ENCODE results near the gene N4BP2L1.

The N4BP2L1 gene

GRCh38 chr13:32425158-32425557 lies 2.8 kb downstream of the N4BP2L1 start:
- peaks cover 24% of the 10 kb centered on the region for H3K4me1 Mint-ChIP-seq
- peaks cover 4% of the 10 kb centered on the region for H3K27me3 Mint-ChIP-seq (ENCODE audit: low read depth)
- H3K27ac Mint-ChIP-seq: no peak overlapping the region
- peaks cover 29% of the 10 kb centered on the region for H3K36me3 Mint-ChIP-seq (ENCODE audit: low read depth)
- no peak for TF ChIP-seq CTCF (IDR thresholded peaks at IDR 0.05; ENCODE audit: unreplicated experiment in 3 of 3)
- no peaks in the 10 kb centered on the region for H3K9me3 Mint-ChIP-seq
- H3K4me3 Mint-ChIP-seq: peak overlapping the region; percentile 25 to 34 (median 29)

GRCh38 chr13:32423592-32423991 lies 4.3 kb downstream of the N4BP2L1 start:
- H3K4me1 Mint-ChIP-seq: peaks cover 16% of the 10 kb centered on the region
- H3K27me3 Mint-ChIP-seq (ENCODE audit: low read depth): peaks cover 4% of the 10 kb centered on the region
- H3K36me3 Mint-ChIP-seq (ENCODE audit: low read depth): peaks cover 37% of the 10 kb centered on the region
- H3K4me3 Mint-ChIP-seq: peak overlapping the region in 1 of 3 experiments; percentile 14
- TF ChIP-seq CTCF (IDR thresholded peaks at IDR 0.05; ENCODE audit: unreplicated experiment in 3 of 3): no peak
- peaks cover 4% of the 10 kb centered on the region for H3K9me3 Mint-ChIP-seq
- H3K27ac Mint-ChIP-seq: no peak overlapping the region

GRCh38 chr13:32419862-32420261 lies 8.1 kb downstream of the N4BP2L1 start:
- peaks cover 19% of the 10 kb centered on the region for H3K9me3 Mint-ChIP-seq
- H3K27ac Mint-ChIP-seq: no peak overlapping the region
- peaks cover 44% of the 10 kb centered on the region for H3K36me3 Mint-ChIP-seq (ENCODE audit: low read depth)
- H3K27me3 Mint-ChIP-seq (ENCODE audit: low read depth): no peaks in the 10 kb centered on the region
- H3K4me3 Mint-ChIP-seq: no peak overlapping the region
- H3K4me1 Mint-ChIP-seq: no peaks in the 10 kb centered on the region
- no peak for TF ChIP-seq CTCF (IDR thresholded peaks at IDR 0.05; ENCODE audit: unreplicated experiment in 3 of 3)

GRCh38 chr13:32417995-32418394 lies 9.9 kb downstream of the N4BP2L1 start:
- no peak overlapping the region for H3K27ac Mint-ChIP-seq
- H3K27me3 Mint-ChIP-seq (ENCODE audit: low read depth): no peaks in the 10 kb centered on the region
- TF ChIP-seq CTCF (IDR thresholded peaks at IDR 0.05; ENCODE audit: unreplicated experiment in 3 of 3): no peak
- H3K4me1 Mint-ChIP-seq: no peaks in the 10 kb centered on the region
- peaks cover 19% of the 10 kb centered on the region for H3K9me3 Mint-ChIP-seq
- H3K36me3 Mint-ChIP-seq (ENCODE audit: low read depth): peaks cover 35% of the 10 kb centered on the region
- H3K4me3 Mint-ChIP-seq: no peak overlapping the region

GRCh38 chr13:32415019-32415418 lies 12.9 kb downstream of the N4BP2L1 start:
- peaks cover 2% of the 10 kb centered on the region for H3K4me1 Mint-ChIP-seq
- TF ChIP-seq CTCF (IDR thresholded peaks at IDR 0.05; ENCODE audit: unreplicated experiment in 3 of 3): peak; percentile 23 to 28 (median 26)
- H3K9me3 Mint-ChIP-seq: peaks cover 19% of the 10 kb centered on the region
- no peaks in the 10 kb centered on the region for H3K27me3 Mint-ChIP-seq (ENCODE audit: low read depth)
- H3K36me3 Mint-ChIP-seq (ENCODE audit: low read depth): peaks cover 19% of the 10 kb centered on the region
- H3K27ac Mint-ChIP-seq: no peak overlapping the region
- no peak overlapping the region for H3K4me3 Mint-ChIP-seq

- Mint-ChIP-seq H3K4me1 (peaks cover 7% of the 10 kb centered on the region), H3K36me3 (ENCODE audit: low read depth) (peaks cover 17% of the 10 kb centered on the region), H3K27ac (no peak overlapping the region), H3K27me3 (ENCODE audit: low read depth) (peaks cover 2% of the 10 kb centered on the region), H3K4me3 (no peak overlapping the region), H3K9me3 (peaks cover 18% of the 10 kb centered on the region)
- no peak for TF ChIP-seq CTCF (IDR thresholded peaks at IDR 0.05; ENCODE audit: unreplicated experiment in 3 of 3)
Measured at GRCh38 chr13:32414580-32414979, 13.3 kb downstream of the N4BP2L1 start.

Measured in nephron (organoid).